GM21390 (cell line): ENCODE results near the gene FA2H.
A peak's percentile ranks its signal among the peaks of the same experiment; 100 is the strongest.
"Not testable (repeated sequence)": the region's sequence is repeated elsewhere in the genome, so short reads cannot be mapped to it uniquely, and the experiment has no call there.

Experiments
- ATAC-seq: cut with Tn5 transposase; IDR thresholded peaks from one replicate; pipeline ENCODE4 v1.9.1; 2021; ENCODE audit not compliant: unreplicated experiment

The FA2H gene, protein sequence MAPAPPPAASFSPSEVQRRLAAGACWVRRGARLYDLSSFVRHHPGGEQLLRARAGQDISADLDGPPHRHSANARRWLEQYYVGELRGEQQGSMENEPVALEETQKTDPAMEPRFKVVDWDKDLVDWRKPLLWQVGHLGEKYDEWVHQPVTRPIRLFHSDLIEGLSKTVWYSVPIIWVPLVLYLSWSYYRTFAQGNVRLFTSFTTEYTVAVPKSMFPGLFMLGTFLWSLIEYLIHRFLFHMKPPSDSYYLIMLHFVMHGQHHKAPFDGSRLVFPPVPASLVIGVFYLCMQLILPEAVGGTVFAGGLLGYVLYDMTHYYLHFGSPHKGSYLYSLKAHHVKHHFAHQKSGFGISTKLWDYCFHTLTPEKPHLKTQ

DNA sequence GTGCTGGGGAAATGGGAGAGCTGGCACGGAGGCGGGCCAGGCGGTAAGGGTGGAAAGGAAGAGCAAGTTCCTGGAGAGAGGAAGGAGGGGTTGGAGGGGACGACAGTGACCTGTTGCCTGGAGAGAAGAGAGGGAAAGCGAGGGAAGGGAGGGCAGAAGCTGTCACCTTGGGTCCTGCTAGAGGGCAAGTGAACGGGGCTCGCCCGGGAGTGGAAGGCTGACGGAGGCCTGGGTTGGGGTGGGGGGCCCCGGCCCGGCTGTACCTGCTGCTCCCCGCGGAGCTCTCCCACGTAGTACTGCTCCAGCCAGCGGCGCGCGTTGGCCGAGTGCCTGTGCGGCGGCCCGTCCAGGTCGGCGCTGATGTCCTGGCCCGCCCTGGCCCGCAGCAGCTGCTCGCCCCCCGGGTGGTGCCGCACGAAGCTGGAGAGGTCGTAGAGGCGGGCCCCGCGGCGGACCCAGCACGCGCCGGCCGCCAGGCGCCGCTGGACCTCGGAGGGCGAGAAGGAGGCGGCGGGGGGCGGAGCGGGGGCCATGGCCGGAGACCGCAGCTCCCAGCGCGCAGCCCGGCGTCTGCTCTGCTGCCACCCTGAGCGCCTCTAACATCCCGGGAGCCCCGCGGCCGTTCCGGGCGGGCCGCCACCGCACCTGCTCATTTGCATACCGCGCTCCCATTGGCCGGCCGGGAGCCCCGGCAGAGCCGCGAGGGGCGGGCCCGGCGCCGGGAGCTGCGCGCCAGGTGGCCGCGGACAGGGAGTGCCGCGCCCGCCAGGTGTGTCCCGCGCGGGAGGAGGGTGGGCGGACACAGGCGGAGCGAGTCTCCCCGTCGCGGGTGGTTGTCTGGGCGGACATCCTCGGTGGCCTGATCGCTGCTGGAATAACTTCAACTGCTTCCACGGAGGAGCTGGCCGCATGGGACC, at the start of gene FA2H:
FA2H (minus strand) TSS at position 598 of the 917 bp plus-strand sequence; CDS start at position 533, 65 bp downstream.
- peak; percentile 77 for ATAC-seq

- ATAC-seq = no peak
Observed at GRCh38 chr16:74817851-74818250, 43.2 kb upstream of the FA2H start.

GRCh38 chr16:74813109-74813641, 38.6 kb upstream of the FA2H start:
- peak; percentile 100 for ATAC-seq

DNA sequence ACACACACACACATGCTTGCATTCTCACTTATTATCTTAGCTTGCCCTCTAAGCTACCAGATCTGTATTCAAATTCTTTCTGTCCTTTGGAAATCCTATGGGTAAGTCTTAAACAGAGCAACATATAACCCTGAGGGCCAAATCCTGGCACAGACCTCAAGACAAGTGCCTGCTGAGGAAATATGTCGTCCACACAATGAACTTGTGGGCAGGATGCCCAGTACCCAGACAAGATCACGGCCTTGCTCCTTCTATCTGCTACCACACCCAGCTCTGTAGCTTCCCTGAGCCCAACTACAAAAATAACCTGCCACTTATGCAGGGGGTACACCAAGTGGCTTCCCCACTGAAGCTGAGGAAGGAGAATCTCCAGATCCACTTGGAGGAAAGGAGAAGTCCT, 37.3 kb upstream of the FA2H start:
- ATAC-seq = no peak

DNA sequence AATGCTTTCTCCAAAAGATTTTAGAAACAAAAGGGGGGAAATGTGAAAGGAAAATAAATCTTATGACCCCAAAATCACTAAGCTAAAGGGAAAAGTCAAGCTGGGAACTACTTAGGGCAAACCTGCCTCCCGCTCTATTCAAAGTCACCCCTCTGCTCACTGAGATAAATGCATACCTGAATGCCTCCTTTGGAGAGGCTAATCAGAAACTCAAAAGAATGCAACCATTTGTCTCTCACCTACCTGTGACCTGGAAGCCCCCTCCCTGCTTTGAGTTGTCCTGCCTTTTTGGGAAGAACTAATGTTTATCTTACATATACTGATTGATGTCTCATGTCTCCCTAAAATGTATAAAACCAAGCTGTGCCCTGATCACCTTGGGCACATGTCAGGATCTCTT, 36.6 kb upstream of the FA2H start:
- ATAC-seq = not testable (repeated sequence)

- no peak for ATAC-seq
Observed at GRCh38 chr16:74807052-74807646, 32.5 kb upstream of the FA2H start.

GRCh38 chr16:74800216-74800871, 25.7 kb upstream of the FA2H start:
- no peak for ATAC-seq

- no peak for ATAC-seq
Observed at GRCh38 chr16:74797414-74797813, 22.8 kb upstream of the FA2H start.

DNA sequence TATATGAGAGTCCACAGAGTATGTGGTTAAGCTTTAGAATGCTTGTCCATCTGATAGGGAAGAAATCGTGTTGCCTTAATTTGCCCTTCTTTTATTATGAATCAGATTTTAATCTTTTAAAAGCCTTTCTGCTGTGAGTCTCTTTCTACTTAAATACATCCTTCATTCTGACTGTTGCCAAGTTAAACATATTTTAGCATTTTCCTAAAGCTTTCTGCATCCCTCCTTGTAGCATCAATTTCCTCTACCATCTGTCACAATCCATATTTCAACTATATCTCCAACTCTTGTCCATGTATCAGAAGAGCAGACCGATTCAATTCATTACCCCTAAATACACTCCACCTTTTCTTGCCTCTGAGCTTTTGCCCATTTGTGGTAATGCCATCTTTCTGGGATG, 20.5 kb upstream of the FA2H start:
- no peak for ATAC-seq

GRCh38 chr16:74794668-74795067, 20.0 kb upstream of the FA2H start:
- ATAC-seq = no peak

- no peak for ATAC-seq
Observed at GRCh38 chr16:74793571-74793970, 19.0 kb upstream of the FA2H start.

- ATAC-seq = no peak
Observed at GRCh38 chr16:74792225-74792624, 17.6 kb upstream of the FA2H start.

DNA sequence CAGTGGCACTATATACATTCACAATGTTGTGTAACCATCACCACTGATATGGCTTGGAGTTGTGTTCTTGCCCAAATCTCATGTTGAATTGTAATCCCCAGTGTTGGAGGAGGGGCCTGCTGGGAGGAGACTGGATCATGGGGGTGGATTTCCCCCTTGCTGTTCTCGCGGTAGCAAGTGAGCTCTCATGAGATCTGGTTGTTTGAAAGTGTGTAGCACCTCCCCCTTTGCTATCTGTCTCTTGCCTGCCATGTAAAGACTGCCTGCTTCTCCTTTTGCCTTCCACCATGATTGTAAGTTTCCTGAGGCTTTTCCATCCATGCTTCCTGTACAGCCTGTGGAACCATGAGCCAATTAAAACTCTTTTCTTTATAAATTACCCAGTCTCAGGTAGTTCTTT, 17.1 kb upstream of the FA2H start:
- not testable (repeated sequence) for ATAC-seq

DNA sequence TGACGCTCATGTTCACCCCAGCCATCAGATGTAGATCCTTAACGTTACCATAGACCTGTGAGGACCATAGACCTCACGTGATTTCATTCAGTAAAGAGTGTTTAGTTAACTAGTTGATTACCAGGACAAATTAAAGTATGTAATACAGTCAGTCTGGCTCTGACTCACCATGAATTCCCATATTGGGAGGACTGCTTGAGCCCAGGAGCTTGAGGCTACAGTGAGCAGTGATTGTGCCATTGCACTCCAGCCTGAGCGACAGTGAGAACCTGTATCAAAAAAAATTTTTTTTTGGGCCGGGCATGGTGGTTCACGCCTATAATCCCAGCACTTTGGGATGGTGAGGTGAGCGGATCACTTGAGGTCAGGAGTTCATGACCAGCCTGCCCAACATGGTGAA, 13.5 kb upstream of the FA2H start:
- no peak for ATAC-seq

DNA sequence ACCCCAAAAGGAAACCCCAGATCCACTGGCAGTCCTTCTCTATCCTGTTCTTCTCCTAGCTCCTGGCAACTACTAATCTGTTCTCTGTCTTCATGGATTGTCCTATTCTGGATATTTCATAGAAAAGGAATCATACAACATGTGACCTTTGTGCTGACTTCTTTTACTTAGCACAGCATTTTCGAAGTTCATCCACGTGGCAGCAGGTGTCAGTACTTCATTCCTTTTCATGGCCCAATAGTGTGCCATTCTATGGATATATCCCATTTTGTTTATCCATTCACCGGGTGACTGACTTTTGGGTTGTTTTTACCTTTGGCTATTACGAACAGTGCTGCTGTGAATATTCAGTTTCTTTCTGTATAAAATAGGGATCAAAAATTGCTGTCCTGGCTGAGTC, 10.4 kb upstream of the FA2H start:
- no peak for ATAC-seq

DNA sequence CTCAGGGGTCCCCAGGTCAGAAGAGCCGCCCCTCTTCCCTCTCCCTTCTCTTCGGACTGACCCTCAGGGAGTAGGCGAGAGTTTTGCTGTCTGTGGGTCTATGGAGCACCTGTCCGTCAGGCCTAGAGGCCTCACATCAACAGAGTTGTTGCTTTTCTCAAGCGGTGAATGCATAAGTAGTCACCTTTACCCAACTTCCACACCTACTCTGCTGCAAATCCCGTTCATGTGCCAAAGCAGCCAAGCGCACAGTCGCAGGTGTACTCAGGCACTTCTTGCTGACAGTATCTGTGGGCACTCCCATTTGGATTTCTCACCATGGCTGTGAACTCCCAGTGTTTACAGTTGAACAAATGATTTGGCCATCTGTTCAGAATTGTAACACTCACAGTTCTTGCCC, 4.0 kb upstream of the FA2H start:
- ATAC-seq = no peak

DNA sequence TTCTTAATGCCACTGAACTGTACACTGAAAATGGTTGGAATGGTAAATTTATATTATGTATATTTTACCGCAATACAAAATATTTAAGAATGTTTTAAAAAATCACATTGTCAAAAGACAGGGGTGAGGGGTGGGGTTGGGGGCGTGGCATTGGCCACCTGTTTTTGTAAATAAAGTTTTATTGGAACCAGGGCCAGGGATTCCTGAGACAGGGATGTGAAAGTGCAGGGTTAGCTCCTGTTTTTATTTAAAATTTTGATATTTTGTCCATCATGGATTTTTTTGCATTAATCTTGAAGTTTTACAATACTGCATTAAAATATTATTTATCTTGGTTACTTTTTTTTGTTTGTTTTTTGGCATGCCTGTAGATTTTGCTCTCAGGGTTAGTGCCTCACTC, 2.3 kb upstream of the FA2H start:
- ATAC-seq = no peak

GRCh38 chr16:74775255-74775654, 635 bp upstream of the FA2H start:
- ATAC-seq = no peak

DNA sequence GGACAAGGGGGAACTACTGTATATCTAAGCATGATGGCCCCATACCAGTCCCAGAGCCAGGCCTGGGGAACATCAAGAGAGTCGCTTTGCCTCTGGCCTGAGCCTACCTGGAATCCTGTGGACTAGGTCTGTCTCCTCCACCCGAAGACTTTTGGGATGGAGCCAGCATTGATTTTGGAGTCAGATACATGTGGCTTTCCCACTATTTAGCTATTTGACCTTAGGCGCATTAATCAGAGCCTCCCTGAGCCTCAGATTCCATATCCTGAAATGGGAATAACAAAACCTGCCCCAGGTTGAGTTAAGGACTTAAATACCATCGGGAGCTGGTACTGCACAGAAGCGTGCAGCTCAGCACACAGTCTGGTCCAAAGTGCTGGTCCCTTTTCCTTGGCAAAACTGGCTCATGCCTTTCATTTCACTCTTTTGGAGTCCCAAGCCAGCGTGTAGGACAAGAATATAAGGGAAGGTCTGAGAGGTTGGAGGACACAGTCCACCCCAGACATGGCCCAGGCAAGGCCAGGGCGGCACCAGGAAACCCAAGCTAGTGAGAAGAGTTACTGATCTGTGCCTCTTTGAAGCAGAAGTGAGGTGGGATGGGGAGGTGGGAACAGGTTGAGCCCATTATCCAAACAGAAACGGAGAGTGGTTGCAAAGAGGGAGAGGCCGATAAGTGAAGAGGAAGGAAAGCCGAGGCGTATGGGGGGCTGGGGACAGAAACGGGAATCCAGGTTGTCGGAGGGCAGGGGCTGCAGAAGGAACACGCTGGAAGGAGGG, 986 bp downstream of the FA2H start:
- ATAC-seq = no peak

- peak; percentile 75 for ATAC-seq
Observed at GRCh38 chr16:74771656-74772315, 2.8 kb downstream of the FA2H start.
